D721Med (cell line): ENCODE data around the gene LRRC1.

ENCODE experiments used
- DNase-seq: peaks from one replicate; pipeline ENCODE4 v3.0.0; 2011; ENCODE audit warnings: low spot score; ENCODE audit not compliant: insufficient read length
- FAIRE-seq: peaks from 2 replicates; lab custom pipeline; 2011; peaks lifted over from hg19 to GRCh38; lab: Jason Lieb, UNC
- CTCF ChIP-seq: IDR thresholded peaks from 2 replicates; pipeline ENCODE4 v1.5.1; 2012; ENCODE audit warnings: mild to moderate bottlenecking, control low read depth; ENCODE audit not compliant: insufficient read depth; ENCODE audit errors: missing control alignments

LRRC1 gene

GRCh38 chr6:53855940-53856339, 61.1 kb downstream of the LRRC1 start:
- no peak for FAIRE-seq
- DNase-seq: no peak
- no peak for TF ChIP-seq CTCF

GRCh38 chr6:53857318-53858094, 62.7 kb downstream of the LRRC1 start:
- DNase-seq: no peak
- TF ChIP-seq CTCF: no peak
- FAIRE-seq: no peak

- TF ChIP-seq CTCF: no peak
- FAIRE-seq (no peak), DNase-seq (no peak)
Observed at GRCh38 chr6:53858196-53858595, 63.4 kb downstream of the LRRC1 start.

GRCh38 chr6:53858913-53859312, 64.1 kb downstream of the LRRC1 start:
- DNase-seq: no peak
- FAIRE-seq: no peak
- TF ChIP-seq CTCF: no peak

- DNase-seq (no peak), FAIRE-seq (no peak)
- no peak for TF ChIP-seq CTCF
Observed at GRCh38 chr6:53860511-53860910, 65.7 kb downstream of the LRRC1 start.

GRCh38 chr6:53861518-53861917, 66.7 kb downstream of the LRRC1 start:
- FAIRE-seq: no peak
- TF ChIP-seq CTCF: no peak
- DNase-seq: no peak
